AG09319 (cell line): Measurements from ENCODE around the gene DAB2IP.

ENCODE experiments used
- DNase-seq: peaks from one replicate; pipeline ENCODE4 v3.0.0-alpha.2; 2010; ENCODE audit warnings: low read depth; ENCODE audit errors: extremely low read depth
- TF ChIP-seq, protein P1 (sequence below): IDR thresholded peaks from 2 replicates; pipeline ENCODE4 v1.5.1; 2011; ENCODE audit warnings: low read depth, mild to moderate bottlenecking, inconsistent platforms, low read length, moderate library complexity

The DAB2IP gene

DNA sequence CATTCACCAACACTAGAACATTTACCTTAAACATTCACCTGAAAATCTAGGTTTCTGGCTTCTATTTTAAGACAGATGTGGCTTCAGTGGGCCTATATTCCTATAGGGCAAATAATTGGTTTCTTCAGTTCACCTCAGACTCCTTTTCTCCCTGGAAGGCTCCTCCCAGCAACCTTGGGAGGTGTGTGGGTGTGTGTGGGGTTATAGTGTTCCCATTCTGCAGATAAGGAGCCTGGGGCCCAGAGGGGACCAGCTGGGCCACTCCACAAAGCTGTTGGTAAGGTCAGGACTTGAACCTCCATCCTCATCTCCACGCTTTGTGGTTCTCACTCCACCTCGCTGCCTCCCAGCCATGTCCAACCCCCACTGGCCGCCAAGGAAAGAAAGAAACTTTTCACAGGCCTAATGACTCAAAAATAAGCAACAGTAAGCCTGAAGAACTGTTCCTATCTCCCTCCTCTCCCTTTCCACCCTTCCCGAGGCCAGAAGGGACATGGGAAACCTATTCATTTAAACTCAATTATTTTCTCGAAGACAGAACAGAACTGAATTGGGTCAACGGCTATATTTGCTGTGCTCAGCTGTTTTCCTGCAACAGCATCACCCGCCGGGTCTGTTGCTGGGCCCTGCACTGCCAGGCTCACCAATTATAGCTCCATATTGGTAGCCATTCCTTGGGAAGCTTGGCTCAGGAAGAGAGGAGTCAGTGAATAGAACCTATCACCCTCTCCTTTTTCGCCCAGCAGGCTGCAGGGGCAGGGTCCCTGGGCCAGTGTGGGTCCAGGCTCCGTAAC, 78.5 kb downstream of the DAB2IP start:
- TF ChIP-seq, protein P1, sequence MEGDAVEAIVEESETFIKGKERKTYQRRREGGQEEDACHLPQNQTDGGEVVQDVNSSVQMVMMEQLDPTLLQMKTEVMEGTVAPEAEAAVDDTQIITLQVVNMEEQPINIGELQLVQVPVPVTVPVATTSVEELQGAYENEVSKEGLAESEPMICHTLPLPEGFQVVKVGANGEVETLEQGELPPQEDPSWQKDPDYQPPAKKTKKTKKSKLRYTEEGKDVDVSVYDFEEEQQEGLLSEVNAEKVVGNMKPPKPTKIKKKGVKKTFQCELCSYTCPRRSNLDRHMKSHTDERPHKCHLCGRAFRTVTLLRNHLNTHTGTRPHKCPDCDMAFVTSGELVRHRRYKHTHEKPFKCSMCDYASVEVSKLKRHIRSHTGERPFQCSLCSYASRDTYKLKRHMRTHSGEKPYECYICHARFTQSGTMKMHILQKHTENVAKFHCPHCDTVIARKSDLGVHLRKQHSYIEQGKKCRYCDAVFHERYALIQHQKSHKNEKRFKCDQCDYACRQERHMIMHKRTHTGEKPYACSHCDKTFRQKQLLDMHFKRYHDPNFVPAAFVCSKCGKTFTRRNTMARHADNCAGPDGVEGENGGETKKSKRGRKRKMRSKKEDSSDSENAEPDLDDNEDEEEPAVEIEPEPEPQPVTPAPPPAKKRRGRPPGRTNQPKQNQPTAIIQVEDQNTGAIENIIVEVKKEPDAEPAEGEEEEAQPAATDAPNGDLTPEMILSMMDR, result no peak
- no peak for DNase-seq

DNA sequence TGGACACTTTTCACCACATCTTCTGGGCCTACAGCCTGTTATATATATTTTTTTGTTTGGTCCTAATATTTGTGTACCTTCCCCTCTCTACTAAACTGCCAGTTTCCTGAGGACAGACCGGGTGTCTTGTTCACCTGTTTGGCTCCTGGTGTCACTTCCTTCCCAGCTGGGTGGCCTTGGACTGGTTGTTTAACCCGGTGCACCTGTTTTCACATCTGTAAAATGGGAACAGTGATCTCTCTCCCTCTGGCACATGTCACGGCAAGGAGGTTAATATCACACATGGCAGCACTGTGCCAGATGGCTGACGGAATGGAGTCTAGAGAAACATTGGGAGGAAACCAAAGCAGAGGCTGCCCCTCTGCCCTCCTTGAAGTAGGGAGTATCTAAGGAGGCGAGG, 79.7 kb downstream of the DAB2IP start:
- no peak for DNase-seq
- TF ChIP-seq, protein P1, result no peak

DNA sequence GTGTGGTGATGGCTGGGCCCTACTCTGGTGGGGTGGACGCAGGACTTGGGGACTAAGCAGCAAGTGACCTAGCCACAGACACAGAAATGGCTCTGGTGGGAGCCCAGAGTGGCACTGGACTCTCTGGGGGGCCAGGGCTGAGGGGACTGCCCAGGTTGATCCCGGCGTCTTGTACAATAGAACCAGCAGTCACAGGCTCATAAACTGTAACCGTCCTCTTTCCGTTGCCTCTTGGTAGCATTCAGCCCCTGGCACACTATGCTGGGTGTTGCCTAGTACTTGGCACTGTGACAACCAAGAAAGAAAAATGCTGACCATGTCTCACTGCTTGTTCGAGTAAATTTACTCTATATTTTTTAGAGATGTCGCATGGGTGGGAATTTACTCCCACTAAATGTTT, 80.5 kb downstream of the DAB2IP start:
- TF ChIP-seq, protein P1, result no peak
- no peak for DNase-seq

DNA sequence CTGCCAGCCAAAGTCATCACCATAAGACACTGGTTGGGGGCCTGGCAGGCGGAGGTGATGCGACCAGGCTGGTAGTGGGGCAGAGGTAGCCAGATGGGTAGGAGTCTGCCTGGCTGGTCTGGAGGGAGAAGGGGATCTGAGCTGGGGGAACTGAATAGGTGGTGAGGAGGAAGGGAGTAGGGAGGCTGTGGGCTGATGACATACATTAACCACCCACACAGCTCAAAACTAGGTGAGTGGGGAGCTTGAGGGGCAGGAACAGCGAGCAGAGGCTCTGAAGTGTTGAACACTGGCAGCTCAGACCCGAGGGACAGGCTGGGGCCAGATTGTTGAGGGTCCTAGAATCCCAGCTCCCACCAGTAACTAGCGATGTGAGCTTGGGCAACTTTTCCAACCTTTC, 81.0 kb downstream of the DAB2IP start:
- TF ChIP-seq, protein P1, result no peak
- no peak for DNase-seq

DNA sequence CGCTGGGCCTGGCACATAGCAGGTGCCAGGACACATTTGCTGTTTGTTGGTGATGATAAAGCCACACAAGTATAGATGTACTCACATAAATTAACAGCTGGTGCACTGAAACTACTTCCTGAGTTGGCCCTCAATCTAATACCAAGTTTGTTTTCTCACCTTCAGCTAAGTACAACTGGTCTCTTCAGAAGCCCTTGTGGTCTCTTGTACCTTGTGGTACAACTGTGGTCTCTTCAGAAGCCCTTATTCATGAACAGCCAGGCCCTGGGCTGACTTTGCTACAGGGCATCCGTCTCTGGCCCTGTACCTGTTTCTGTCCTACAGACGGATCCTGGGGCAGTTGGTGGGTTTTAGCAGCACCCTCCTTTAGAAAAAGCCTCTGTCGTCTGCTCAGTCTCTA, 81.5 kb downstream of the DAB2IP start:
- TF ChIP-seq, protein P1, result no peak
- DNase-seq, result no peak

DNA sequence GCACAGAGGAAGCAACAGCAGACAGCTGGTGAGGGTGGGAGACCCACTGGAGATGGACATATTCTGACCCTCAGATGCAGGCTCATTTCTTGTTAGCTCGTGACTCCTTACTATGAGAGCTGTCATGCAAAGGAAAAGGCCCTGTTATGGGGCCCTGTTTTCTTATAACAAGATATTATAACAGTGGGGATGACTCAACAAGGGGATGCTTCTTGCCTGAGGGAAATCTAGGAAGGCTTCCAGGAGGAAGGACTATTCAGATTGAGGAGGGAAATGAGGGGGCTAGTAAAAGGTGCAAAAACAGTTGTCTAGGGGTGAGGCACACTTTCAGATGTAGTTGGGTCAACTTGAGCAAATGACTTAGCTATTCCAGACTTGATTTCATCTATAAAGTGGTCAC, 83.0 kb downstream of the DAB2IP start:
- no peak for DNase-seq
- TF ChIP-seq, protein P1, result no peak

DNA sequence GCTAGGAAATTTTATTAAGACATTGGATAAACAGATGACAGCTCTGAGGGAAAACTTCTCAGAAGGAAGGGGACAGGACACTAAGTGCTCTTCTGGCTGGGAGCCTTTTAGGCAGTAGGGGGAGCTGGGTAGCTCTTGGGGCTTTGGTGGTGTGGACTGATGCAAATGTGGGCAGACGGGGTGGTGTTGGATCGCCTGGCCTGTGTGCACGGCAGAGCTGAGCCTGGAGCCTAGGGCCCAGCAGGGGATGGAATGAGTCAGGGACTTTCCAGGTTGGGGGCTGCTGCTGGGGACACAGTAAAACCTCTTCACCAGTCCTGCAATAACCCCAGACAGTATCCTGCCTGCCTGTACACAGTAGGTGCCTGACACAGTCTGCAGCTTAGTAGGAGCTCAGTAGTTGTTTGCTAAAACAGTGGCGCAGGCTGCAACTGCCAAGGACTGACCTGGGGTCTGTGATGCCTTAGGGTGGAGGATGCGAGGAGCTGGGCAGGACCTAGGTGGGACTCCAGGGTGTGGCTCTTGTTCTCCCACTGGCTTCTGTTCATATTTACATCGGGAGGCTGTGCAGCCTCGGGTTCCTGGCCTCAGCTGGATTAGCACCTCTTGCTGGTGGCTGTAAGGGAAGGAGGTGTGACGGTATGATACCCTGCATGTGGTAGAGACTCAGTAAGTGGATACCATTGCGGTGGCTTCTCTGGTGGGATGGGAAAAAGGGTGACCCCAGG, 83.8 kb downstream of the DAB2IP start:
- TF ChIP-seq, protein P1, result peak; percentile 68
- peak; percentile 24 for DNase-seq
